GM12878 (cell line): ENCODE measurements around the gene DAPK2. TPM values are rescaled to one million over a fixed set of nuclear protein-coding genes. Genes with fewer than 3 reads are reported as not detected.

Experiments used
- EED ChIP-seq: sonication (generic); IDR thresholded peaks from 2 replicates; pipeline ENCODE4 v1.6.1; 2016; ENCODE audit warnings: antibody characterized with exemption, low read depth
- FOS ChIP-seq: IDR thresholded peaks from 3 replicates; pipeline ENCODE4 v1.6.1; 2011; ENCODE audit warnings: borderline replicate concordance; ENCODE audit not compliant: insufficient read length; ENCODE audit errors: extremely low read depth
- IKZF1 ChIP-seq: fragments of 450-650 bp; conservative IDR thresholded peaks from 2 replicates; pipeline ENCODE4 v1.6.1; 2017; ENCODE audit warnings: antibody characterized with exemption, mild to moderate bottlenecking
- IRF4 ChIP-seq: IDR thresholded peaks from 2 replicates; pipeline ENCODE4 v1.6.1; 2011; ENCODE audit warnings: low read depth, low read length
- LARP7 ChIP-seq: fragments of 450-650 bp; IDR thresholded peaks from 2 replicates; pipeline ENCODE4 v1.6.1; 2017; ENCODE audit warnings: mild to moderate bottlenecking
- MTA2 ChIP-seq: fragments of 450-650 bp; IDR thresholded peaks from 2 replicates; pipeline ENCODE4 v1.6.1; 2016; ENCODE audit warnings: low read depth, mild to moderate bottlenecking, moderate library complexity
- MTA3 ChIP-seq: IDR thresholded peaks from 2 replicates; pipeline ENCODE4 v1.6.1; 2012; ENCODE audit warnings: low read length, inconsistent platforms, borderline replicate concordance
- MXI1 ChIP-seq: fragments of 150-350 bp; IDR thresholded peaks from 2 replicates; pipeline ENCODE4 v1.6.1; 2011; ENCODE audit warnings: low read depth, mild to moderate bottlenecking, inconsistent platforms, low read length, improper control_type of control experiment
- PML ChIP-seq: IDR thresholded peaks from 2 replicates; pipeline ENCODE4 v1.6.1; 2012; ENCODE audit warnings: low read length, inconsistent platforms
- RAD21 ChIP-seq: IDR thresholded peaks from 2 replicates; pipeline ENCODE4 v1.6.1; 2011; ENCODE audit warnings: mild to moderate bottlenecking, low read depth, low read length, moderate library complexity; ENCODE audit not compliant: insufficient read depth
- RUNX3 ChIP-seq: IDR thresholded peaks from 2 replicates; pipeline ENCODE4 v1.6.1; 2012; ENCODE audit warnings: low read length, inconsistent platforms
- SMAD1 ChIP-seq: fragments of 450-650 bp; IDR thresholded peaks from 2 replicates; pipeline ENCODE4 v1.6.1; 2018; ENCODE audit warnings: mild to moderate bottlenecking, low read depth; ENCODE audit not compliant: partially characterized antibody
- SMARCA5 ChIP-seq: fragments of 450-650 bp; IDR thresholded peaks from 2 replicates; pipeline ENCODE4 v1.6.1; 2017; ENCODE audit warnings: mild to moderate bottlenecking
- SPI1 ChIP-seq: IDR thresholded peaks from 2 replicates; pipeline ENCODE4 v1.6.1; 2011; ENCODE audit warnings: low read depth, mild to moderate bottlenecking, low read length, moderate library complexity, borderline replicate concordance; ENCODE audit not compliant: insufficient read depth
- SUZ12 ChIP-seq: fragments of 200-600 bp; sonication (generic); IDR thresholded peaks from one replicate; pipeline ENCODE4 v1.6.1; 2018; ENCODE audit warnings: antibody characterized with exemption, mild to moderate bottlenecking; ENCODE audit not compliant: unreplicated experiment
- TARDBP ChIP-seq: IDR thresholded peaks from 2 replicates; pipeline ENCODE4 v1.6.1; 2016; ENCODE audit warnings: borderline replicate concordance
- TCF12 ChIP-seq: IDR thresholded peaks from 2 replicates; pipeline ENCODE4 v1.6.1; 2011; ENCODE audit warnings: low read depth, mild to moderate bottlenecking, low read length
- ZBED1 ChIP-seq: IDR thresholded peaks from 2 replicates; pipeline ENCODE4 v1.6.1; 2016; ENCODE audit warnings: borderline replicate concordance
- ZNF207 ChIP-seq: fragments of 450-650 bp; IDR thresholded peaks from 2 replicates; pipeline ENCODE4 v1.6.1; 2014; ENCODE audit warnings: antibody characterized with exemption, mild to moderate bottlenecking, borderline replicate concordance
- polyA plus RNA-seq, 11 experiments: library from polyadenylated mRNA; depleted of rRNA in 4 of 11; unstranded in 6 of 11; stranded (reverse) in 5 of 11; fragments of >200 nt; fragmentation: Nextera tagmentation in 4 of 11; fragmentation: Illumina TruSeq in 1 of 11; extraction: Ambion mirVana in 4 of 11; extraction: Trizol in 1 of 11; gene quantifications; 1 replicate in 1 of 11; 2 replicates in 10 of 11; pipeline versions ENCODE4 v1.2.1 to v1.2.3, GENCODE V29; 2011 to 2016; ENCODE audit warnings: inconsistent platforms in 2 of 11, missing spikeins in 2 of 11, low read depth in 1 of 11
- total RNA-seq, 4 experiments: library from RNA; depleted of rRNA in 3 of 4; stranded (reverse); fragments of >200 nt in 3 of 4; fragmentation: Illumina TruSeq in 1 of 4; extraction: Trizol in 1 of 4; gene quantifications; 2 replicates each; pipeline versions ENCODE4 v1.2.1 to v1.2.3, GENCODE V29; 2013 to 2021
- TF ChIP-seq, protein P1 (sequence below): IDR thresholded peaks from 2 replicates; pipeline ENCODE4 v1.6.1; 2012; ENCODE audit warnings: mild to moderate bottlenecking, low read depth, low read length
- TF ChIP-seq, protein P2 (sequence below): IDR thresholded peaks from 2 replicates; pipeline ENCODE4 v1.6.1; 2012; ENCODE audit warnings: low read depth, low read length, improper control_type of control experiment
- TF ChIP-seq, protein P3 (sequence below): fragments of 450-650 bp; formaldehyde crosslinking; IDR thresholded peaks from 2 replicates; pipeline ENCODE4 v1.5.0; 2022; ENCODE audit warnings: mild to moderate bottlenecking, missing genetic modification characterization

The DAPK2 gene
- total and polyA plus RNA-seq, 10 of the 15 experiments (the other 5 are each of a cell fraction or from before 2014, with no cell fraction given): 0.69 to 8.4 (median 4.1) TPM

- TF ChIP-seq SPI1 (0 out of 2 replicates have a peak, but pooled peaks have one; percentile 16), ZNF207 (no peak), SMARCA5 (no peak), ZBED1 (no peak), MXI1 (no peak), PML (no peak), SMAD1 (no peak), IKZF1 (peak; percentile 33; the same call in 1 of the 2 replicates), IRF4 (no peak), EED (peak; percentile 45; the same call in 1 of the 2 replicates), TCF12 (peak; percentile 60; the same call in 1 of the 2 replicates), MTA3 (no peak), FOS (no peak), RUNX3 (0 out of 2 replicates have a peak, but pooled peaks have one; percentile 36), SUZ12 (no peak), MTA2 (no peak), RAD21 (no peak), LARP7 (no peak), TARDBP (no peak)
- TF ChIP-seq, protein P1, sequence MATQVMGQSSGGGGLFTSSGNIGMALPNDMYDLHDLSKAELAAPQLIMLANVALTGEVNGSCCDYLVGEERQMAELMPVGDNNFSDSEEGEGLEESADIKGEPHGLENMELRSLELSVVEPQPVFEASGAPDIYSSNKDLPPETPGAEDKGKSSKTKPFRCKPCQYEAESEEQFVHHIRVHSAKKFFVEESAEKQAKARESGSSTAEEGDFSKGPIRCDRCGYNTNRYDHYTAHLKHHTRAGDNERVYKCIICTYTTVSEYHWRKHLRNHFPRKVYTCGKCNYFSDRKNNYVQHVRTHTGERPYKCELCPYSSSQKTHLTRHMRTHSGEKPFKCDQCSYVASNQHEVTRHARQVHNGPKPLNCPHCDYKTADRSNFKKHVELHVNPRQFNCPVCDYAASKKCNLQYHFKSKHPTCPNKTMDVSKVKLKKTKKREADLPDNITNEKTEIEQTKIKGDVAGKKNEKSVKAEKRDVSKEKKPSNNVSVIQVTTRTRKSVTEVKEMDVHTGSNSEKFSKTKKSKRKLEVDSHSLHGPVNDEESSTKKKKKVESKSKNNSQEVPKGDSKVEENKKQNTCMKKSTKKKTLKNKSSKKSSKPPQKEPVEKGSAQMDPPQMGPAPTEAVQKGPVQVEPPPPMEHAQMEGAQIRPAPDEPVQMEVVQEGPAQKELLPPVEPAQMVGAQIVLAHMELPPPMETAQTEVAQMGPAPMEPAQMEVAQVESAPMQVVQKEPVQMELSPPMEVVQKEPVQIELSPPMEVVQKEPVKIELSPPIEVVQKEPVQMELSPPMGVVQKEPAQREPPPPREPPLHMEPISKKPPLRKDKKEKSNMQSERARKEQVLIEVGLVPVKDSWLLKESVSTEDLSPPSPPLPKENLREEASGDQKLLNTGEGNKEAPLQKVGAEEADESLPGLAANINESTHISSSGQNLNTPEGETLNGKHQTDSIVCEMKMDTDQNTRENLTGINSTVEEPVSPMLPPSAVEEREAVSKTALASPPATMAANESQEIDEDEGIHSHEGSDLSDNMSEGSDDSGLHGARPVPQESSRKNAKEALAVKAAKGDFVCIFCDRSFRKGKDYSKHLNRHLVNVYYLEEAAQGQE: no peak
- TF ChIP-seq, protein P2, sequence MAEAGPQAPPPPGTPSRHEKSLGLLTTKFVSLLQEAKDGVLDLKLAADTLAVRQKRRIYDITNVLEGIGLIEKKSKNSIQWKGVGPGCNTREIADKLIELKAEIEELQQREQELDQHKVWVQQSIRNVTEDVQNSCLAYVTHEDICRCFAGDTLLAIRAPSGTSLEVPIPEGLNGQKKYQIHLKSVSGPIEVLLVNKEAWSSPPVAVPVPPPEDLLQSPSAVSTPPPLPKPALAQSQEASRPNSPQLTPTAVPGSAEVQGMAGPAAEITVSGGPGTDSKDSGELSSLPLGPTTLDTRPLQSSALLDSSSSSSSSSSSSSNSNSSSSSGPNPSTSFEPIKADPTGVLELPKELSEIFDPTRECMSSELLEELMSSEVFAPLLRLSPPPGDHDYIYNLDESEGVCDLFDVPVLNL: no peak
- TF ChIP-seq, protein P3, sequence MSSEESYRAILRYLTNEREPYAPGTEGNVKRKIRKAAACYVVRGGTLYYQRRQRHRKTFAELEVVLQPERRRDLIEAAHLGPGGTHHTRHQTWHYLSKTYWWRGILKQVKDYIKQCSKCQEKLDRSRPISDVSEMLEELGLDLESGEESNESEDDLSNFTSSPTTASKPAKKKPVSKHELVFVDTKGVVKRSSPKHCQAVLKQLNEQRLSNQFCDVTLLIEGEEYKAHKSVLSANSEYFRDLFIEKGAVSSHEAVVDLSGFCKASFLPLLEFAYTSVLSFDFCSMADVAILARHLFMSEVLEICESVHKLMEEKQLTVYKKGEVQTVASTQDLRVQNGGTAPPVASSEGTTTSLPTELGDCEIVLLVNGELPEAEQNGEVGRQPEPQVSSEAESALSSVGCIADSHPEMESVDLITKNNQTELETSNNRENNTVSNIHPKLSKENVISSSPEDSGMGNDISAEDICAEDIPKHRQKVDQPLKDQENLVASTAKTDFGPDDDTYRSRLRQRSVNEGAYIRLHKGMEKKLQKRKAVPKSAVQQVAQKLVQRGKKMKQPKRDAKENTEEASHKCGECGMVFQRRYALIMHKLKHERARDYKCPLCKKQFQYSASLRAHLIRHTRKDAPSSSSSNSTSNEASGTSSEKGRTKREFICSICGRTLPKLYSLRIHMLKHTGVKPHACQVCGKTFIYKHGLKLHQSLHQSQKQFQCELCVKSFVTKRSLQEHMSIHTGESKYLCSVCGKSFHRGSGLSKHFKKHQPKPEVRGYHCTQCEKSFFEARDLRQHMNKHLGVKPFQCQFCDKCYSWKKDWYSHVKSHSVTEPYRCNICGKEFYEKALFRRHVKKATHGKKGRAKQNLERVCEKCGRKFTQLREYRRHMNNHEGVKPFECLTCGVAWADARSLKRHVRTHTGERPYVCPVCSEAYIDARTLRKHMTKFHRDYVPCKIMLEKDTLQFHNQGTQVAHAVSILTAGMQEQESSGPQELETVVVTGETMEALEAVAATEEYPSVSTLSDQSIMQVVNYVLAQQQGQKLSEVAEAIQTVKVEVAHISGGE (CRISPR knock-in tag): no peak
Measured at GRCh38 chr15:63991706-63992105, 54.6 kb downstream of the DAPK2 start (continued).
